Measurements from ENCODE around the gene CYP4F11.
"Not testable (repeated sequence)": the region's sequence is repeated elsewhere in the genome, so short reads cannot be mapped to it uniquely, and the experiment has no call there.

Gene CYP4F11

GRCh38 chr19:15934332-15935078, at the start of gene CYP4F11:
TSS of gene CYP4F11 (minus strand) at chr19:15934529. CDS start at chr19:15934408, 121 bp downstream.
- no peak for DNase-seq (ENCODE audit: low spot score)

GRCh38 chr19:15979293-15979692, 45.0 kb upstream of the CYP4F11 start:
- no peak for DNase-seq (ENCODE audit: low spot score)

GRCh38 chr19:15977690-15978089, 43.4 kb upstream of the CYP4F11 start:
- DNase-seq (ENCODE audit: low spot score): no peak

GRCh38 chr19:15976836-15977689, 42.7 kb upstream of the CYP4F11 start:
- DNase-seq (ENCODE audit: low spot score): no peak

- no peak for DNase-seq (ENCODE audit: low spot score)
Measured at GRCh38 chr19:15974856-15975255, 40.5 kb upstream of the CYP4F11 start.

GRCh38 chr19:15972043-15972442, 37.7 kb upstream of the CYP4F11 start:
- not testable (repeated sequence) for DNase-seq (ENCODE audit: low spot score)

- no peak for DNase-seq (ENCODE audit: low spot score)
Measured at GRCh38 chr19:15971224-15971780, 37.0 kb upstream of the CYP4F11 start.

GRCh38 chr19:15964231-15964630, 29.9 kb upstream of the CYP4F11 start:
- DNase-seq (ENCODE audit: low spot score): no peak

- no peak for DNase-seq (ENCODE audit: low spot score)
Measured at GRCh38 chr19:15962319-15962718, 28.0 kb upstream of the CYP4F11 start.

- no peak for DNase-seq (ENCODE audit: low spot score)
Measured at GRCh38 chr19:15954820-15955219, 20.5 kb upstream of the CYP4F11 start.

GRCh38 chr19:15948223-15949058, 14.1 kb upstream of the CYP4F11 start, which contains the start of gene OR10H4:
TSS of gene OR10H4 (plus strand) at chr19:15949008. CDS start at chr19:15949008, 0 bp downstream.
- no peak for DNase-seq (ENCODE audit: low spot score)

GRCh38 chr19:15945301-15945700, 11.0 kb upstream of the CYP4F11 start:
- no peak for DNase-seq (ENCODE audit: low spot score)

GRCh38 chr19:15944401-15944800, 10.1 kb upstream of the CYP4F11 start:
- no peak for DNase-seq (ENCODE audit: low spot score)

GRCh38 chr19:15937771-15938170, 3.4 kb upstream of the CYP4F11 start:
- no peak for DNase-seq (ENCODE audit: low spot score)

GRCh38 chr19:15936950-15937349, 2.6 kb upstream of the CYP4F11 start:
- DNase-seq (ENCODE audit: low spot score): no peak

- no peak for DNase-seq (ENCODE audit: low spot score)
Measured at GRCh38 chr19:15936173-15936572, 1.8 kb upstream of the CYP4F11 start.

- DNase-seq (ENCODE audit: low spot score): no peak
Measured at GRCh38 chr19:15935167-15935702, 906 bp upstream of the CYP4F11 start.

GRCh38 chr19:15933761-15934331, 483 bp downstream of the CYP4F11 start:
- not testable (repeated sequence) for DNase-seq (ENCODE audit: low spot score)

- no peak for DNase-seq (ENCODE audit: low spot score)
Measured at GRCh38 chr19:15928321-15928720, 6.0 kb downstream of the CYP4F11 start.

- DNase-seq (ENCODE audit: low spot score): no peak
Measured at GRCh38 chr19:15926484-15926883, 7.8 kb downstream of the CYP4F11 start.

GRCh38 chr19:15923702-15924101, 10.6 kb downstream of the CYP4F11 start:
- no peak for DNase-seq (ENCODE audit: low spot score)
